ENCODE results near the gene ERC1. TPM values are rescaled to one million over a fixed set of nuclear protein-coding genes. Genes with fewer than 3 reads are reported as not detected.

ERC1 gene
- total and polyA plus RNA-seq, 9 of the 15 experiments (the other 6 are each of a cell fraction or from before 2014, with no cell fraction given), result 0.74 to 11.8 (median 4.8) TPM

DNA sequence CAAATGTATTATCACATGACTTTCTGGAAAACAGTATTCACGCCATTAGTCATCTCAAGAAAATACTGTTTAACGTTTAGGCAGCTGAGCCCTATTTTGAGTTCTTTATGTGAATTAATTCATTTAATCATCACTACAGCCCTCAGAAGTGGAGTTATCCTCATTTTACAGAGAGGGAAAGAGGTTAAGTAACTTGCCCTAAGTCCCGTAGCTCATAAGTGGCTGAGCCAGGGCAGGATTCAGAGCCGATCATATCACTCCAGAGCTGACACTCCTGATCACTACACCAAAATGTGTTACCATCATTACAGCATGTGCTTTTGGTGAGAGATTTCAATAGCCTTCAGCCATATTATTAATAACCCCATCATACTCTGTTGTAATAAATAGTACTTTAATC is 392.7 kb downstream of the ERC1 start:
- TF ChIP-seq ZNF740 (CRISPR knock-in tag; IDR thresholded peaks at IDR 0.05) (no peak), ZNF740 (tag; IDR thresholded peaks at IDR 0.05) (no peak), ZNF23 (CRISPR knock-in tag; IDR thresholded peaks at IDR 0.05) (no peak), PYGO2 (tag; IDR thresholded peaks at IDR 0.05) (no peak)
- TF ChIP-seq, protein P1, sequence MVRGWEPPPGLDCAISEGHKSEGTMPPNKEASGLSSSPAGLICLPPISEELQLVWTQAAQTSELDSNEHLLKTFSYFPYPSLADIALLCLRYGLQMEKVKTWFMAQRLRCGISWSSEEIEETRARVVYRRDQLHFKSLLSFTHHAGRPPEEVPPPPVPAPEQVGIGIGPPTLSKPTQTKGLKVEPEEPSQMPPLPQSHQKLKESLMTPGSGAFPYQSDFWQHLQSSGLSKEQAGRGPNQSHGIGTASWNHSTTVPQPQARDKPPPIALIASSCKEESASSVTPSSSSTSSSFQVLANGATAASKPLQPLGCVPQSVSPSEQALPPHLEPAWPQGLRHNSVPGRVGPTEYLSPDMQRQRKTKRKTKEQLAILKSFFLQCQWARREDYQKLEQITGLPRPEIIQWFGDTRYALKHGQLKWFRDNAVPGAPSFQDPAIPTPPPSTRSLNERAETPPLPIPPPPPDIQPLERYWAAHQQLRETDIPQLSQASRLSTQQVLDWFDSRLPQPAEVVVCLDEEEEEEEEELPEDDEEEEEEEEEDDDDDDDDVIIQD (CRISPR knock-in tag; IDR thresholded peaks at IDR 0.05), result no peak
- in situ Hi-C loops (cut with MboI) (no loop called here), intact Hi-C loops (cut with micrococcal nuclease) (no loop called here)
- Histone ChIP-seq H2AFZ (ENCODE audit: low read depth, low read length) (no peak overlapping the region), H3K79me2 (ENCODE audit: control insufficient read depth, insufficient read depth, low read length) (no peaks in the 10 kb centered on the region), H4K20me1 (replicated peaks; ENCODE audit: control insufficient read depth, insufficient read depth, low read length) (no peaks in the 10 kb centered on the region), H3K9me1 (ENCODE audit: control insufficient read depth, insufficient read depth, low read length) (no peaks in the 10 kb centered on the region), H3K4me3 (no peak overlapping the region), H3K9ac (ENCODE audit: insufficient read depth in 1 of 2, low read depth in 2 of 2, low read length in 2 of 2) (no peak overlapping the region), H3K27me3 (ENCODE audit: control insufficient read depth in 2 of 2, insufficient read depth in 2 of 2, low read length in 2 of 2) (no peaks in the 10 kb centered on the region), H3K9me3 (replicated peaks; ENCODE audit: control insufficient read depth, insufficient read depth, low read depth, low read length) (no peaks in the 10 kb centered on the region), H3K4me1 (replicated peaks in 1 of 2; ENCODE audit: control insufficient read depth in 2 of 2, insufficient read depth in 2 of 2, low read length in 2 of 2) (no peaks in the 10 kb centered on the region; a peak in 1 of 5 replicates), H3K4me2 (ENCODE audit: insufficient read depth, low read length) (no peak overlapping the region), H3K27ac (ENCODE audit: extremely low read depth, low read depth, low read length) (no peak overlapping the region), H3K36me3 (ENCODE audit: control insufficient read depth, insufficient read depth, low read length) (no peaks in the 10 kb centered on the region)
- ATAC-seq (no peak), DNase-seq (ENCODE audit: extremely low read depth in 1 of 4, low spot score in 3 of 4) (no peak), FAIRE-seq (no peak)
- ChIA-PET CTCF (ENCODE audit: low intra/inter-chr PET ratio) (no interaction called here), POLR2A (interaction anchor here (1.7 kb wide), 1 partner anchor 15 kb away, joined by 6 read pairs; no protein-coding TSS in a partner anchor)
- 89% methylated on average over 4 of the region's 4 CpGs for WGBS (ENCODE audit: insufficient coverage, low coverage, missing lambda C conversion rate)
- no TSS peak for BruUV-seq (replicated peaks)

Data from K562 (cell line).